ENCODE measurements around the gene HGD. TPM values are rescaled to one million over a fixed set of nuclear protein-coding genes. Genes with fewer than 3 reads are reported as not detected.

Gene HGD
- total RNA-seq, 1 experiment from 2014 or later: 0.59 TPM

GRCh38 chr3:120604784-120605183 is 77.3 kb downstream of the HGD start:
- POLR2A ChIA-PET: interaction anchor here (1.0 kb wide), 1 partner anchor 9 kb away, joined by 4 read pairs; the partner anchor contains the start of gene NDUFB4
- H3K4me2 ChIP-seq (ENCODE audit: low read length): no peak overlapping the region
- ATAC-seq: peak; percentile 53; the same call in 1 of the 2 replicates
- H3K9me3 ChIP-seq (ENCODE audit: control insufficient read depth in 1 of 2, insufficient read depth in 1 of 2, low read depth in 1 of 2, low read length in 2 of 2): no peaks in the 10 kb centered on the region
- no TSS peak for BruUV-seq (replicated peaks)
- H3K9ac ChIP-seq (ENCODE audit: low read length): no peak overlapping the region
- DNase-seq (ENCODE audit: low read depth, low spot score): no peak
- H3K27me3 ChIP-seq (ENCODE audit: insufficient read depth, low read length): no peaks in the 10 kb centered on the region
- no peaks in the 10 kb centered on the region for H3K4me1 ChIP-seq (ENCODE audit: control insufficient read depth in 1 of 2, insufficient read depth in 2 of 2, low read length in 2 of 2)
- H4K20me1 ChIP-seq (ENCODE audit: insufficient read depth): no peaks in the 10 kb centered on the region
- intact Hi-C loops (cut with micrococcal nuclease): no loop called here
- peaks cover 6 to 13% of the 10 kb centered on the region in 2 experiments; a peak in 3 of 4 replicates for H3K36me3 ChIP-seq (ENCODE audit: control insufficient read depth in 1 of 2, insufficient read depth in 2 of 2, low read length in 2 of 2)
- H3K4me3 ChIP-seq (replicated peaks in 1 of 2; ENCODE audit: low read depth in 1 of 2, low read length in 2 of 2): no peak overlapping the region
- H3K27ac ChIP-seq (ENCODE audit: low read depth, low read length): no peak overlapping the region
- RAD21 ChIA-PET (ENCODE audit: low non-redundant PET in 1 of 2, low total read pairs in 2 of 2, uncharacterized antibody in 2 of 2, unreplicated experiment in 2 of 2): no interaction called here
- CTCF ChIA-PET: interaction anchor here (1.1 to 1.8 kb wide), 3 partner anchors 9 to 190 kb away, joined by 3 to 4 read pairs (median 3); partner anchors contain the start of gene NDUFB4
- no peaks in the 10 kb centered on the region for H3K9me2 ChIP-seq (ENCODE audit: insufficient read depth)
- no peak for TF ChIP-seq YY1 (IDR thresholded peaks at IDR 0.05; ENCODE audit: extremely low read depth, insufficient replicate concordance, low read depth, low read length)
- no peak for TF ChIP-seq MAX (IDR thresholded peaks at IDR 0.05)
- no peak for TF ChIP-seq RAD21 (IDR thresholded peaks at IDR 0.05; ENCODE audit: low read depth)
- no peak for TF ChIP-seq ZFX (IDR thresholded peaks at IDR 0.05)
- TF ChIP-seq SP1 (IDR thresholded peaks at IDR 0.05; ENCODE audit: low read depth): no peak
- TF ChIP-seq FOSL1 (IDR thresholded peaks at IDR 0.05; ENCODE audit: low read depth): no peak
- H3K79me2 ChIP-seq (ENCODE audit: insufficient read depth, low read length): peaks cover 12% of the 10 kb centered on the region
- H2AFZ ChIP-seq (ENCODE audit: low read depth, low read length, poor library complexity, severe bottlenecking): no peak overlapping the region

- H3K36me3 ChIP-seq (ENCODE audit: control insufficient read depth in 1 of 2, insufficient read depth in 2 of 2, low read length in 2 of 2): peaks cover 7 to 13% of the 10 kb centered on the region in 2 experiments; a peak in 3 of 4 replicates
- H3K9ac ChIP-seq (ENCODE audit: low read length): no peak overlapping the region
- DNase-seq (ENCODE audit: low read depth, low spot score) (no peak), ATAC-seq (peak; percentile 22; the same call in 1 of the 2 replicates)
- H2AFZ ChIP-seq (ENCODE audit: low read depth, low read length, poor library complexity, severe bottlenecking): no peak overlapping the region
- H3K4me1 ChIP-seq (ENCODE audit: control insufficient read depth in 1 of 2, insufficient read depth in 2 of 2, low read length in 2 of 2): no peaks in the 10 kb centered on the region
- H3K9me2 ChIP-seq (ENCODE audit: insufficient read depth): no peaks in the 10 kb centered on the region
- no peaks in the 10 kb centered on the region for H3K9me3 ChIP-seq (ENCODE audit: control insufficient read depth in 1 of 2, insufficient read depth in 1 of 2, low read depth in 1 of 2, low read length in 2 of 2)
- H3K27me3 ChIP-seq (ENCODE audit: insufficient read depth, low read length): no peaks in the 10 kb centered on the region
- ChIA-PET POLR2A (interaction anchor here (1.0 kb wide), 1 partner anchor 8 kb away, joined by 4 read pairs; the partner anchor contains the start of gene NDUFB4), RAD21 (ENCODE audit: low non-redundant PET in 1 of 2, low total read pairs in 2 of 2, uncharacterized antibody in 2 of 2, unreplicated experiment in 2 of 2) (no interaction called here), CTCF (interaction anchor here (1.1 to 1.8 kb wide), 3 partner anchors 8 to 191 kb away, joined by 3 to 4 read pairs (median 3); partner anchors contain the start of gene NDUFB4)
- BruUV-seq (replicated peaks): no TSS peak
- no peak overlapping the region for H3K27ac ChIP-seq (ENCODE audit: low read depth, low read length)
- TF ChIP-seq TCF7L2 (IDR thresholded peaks at IDR 0.05; ENCODE audit: borderline replicate concordance, extremely low read depth, insufficient read depth, insufficient read length) (no peak), EZH2 (IDR thresholded peaks at IDR 0.05) (no peak), SRF (IDR thresholded peaks at IDR 0.05; ENCODE audit: low read depth) (no peak), POLR2A (IDR thresholded peaks at IDR 0.05; ENCODE audit: borderline replicate concordance, extremely low read depth, insufficient read depth, insufficient read length) (no peak), ATF3 (IDR thresholded peaks at IDR 0.05) (no peak), JUND (IDR thresholded peaks at IDR 0.05) (no peak), SIN3A (IDR thresholded peaks at IDR 0.05; ENCODE audit: low read depth) (no peak), ZFX (IDR thresholded peaks at IDR 0.05) (no peak)
- intact Hi-C loops (cut with micrococcal nuclease): no loop called here
- no peak overlapping the region for H3K4me2 ChIP-seq (ENCODE audit: low read length)
- peaks cover 16% of the 10 kb centered on the region for H3K79me2 ChIP-seq (ENCODE audit: insufficient read depth, low read length)
- no peak overlapping the region for H3K4me3 ChIP-seq (replicated peaks in 1 of 2; ENCODE audit: low read depth in 1 of 2, low read length in 2 of 2)
- H4K20me1 ChIP-seq (ENCODE audit: insufficient read depth): no peaks in the 10 kb centered on the region
These were observed 77.7 kb downstream of the HGD start for GRCh38 chr3:120604382-120604781.
